Erythroblast (primary cell): ENCODE data around the gene CSNK1G2.

Experiments used
- GATA1 ChIP-seq: IDR thresholded peaks from 2 replicates; pipeline ENCODE4 v1.6.1; 2011; ENCODE audit warnings: low read depth, mild to moderate bottlenecking, control low read depth, low read length, moderate library complexity
- POLR2A ChIP-seq: IDR thresholded peaks from 2 replicates; pipeline ENCODE4 v1.6.1; 2011; ENCODE audit warnings: mild to moderate bottlenecking, low read length

DNA sequence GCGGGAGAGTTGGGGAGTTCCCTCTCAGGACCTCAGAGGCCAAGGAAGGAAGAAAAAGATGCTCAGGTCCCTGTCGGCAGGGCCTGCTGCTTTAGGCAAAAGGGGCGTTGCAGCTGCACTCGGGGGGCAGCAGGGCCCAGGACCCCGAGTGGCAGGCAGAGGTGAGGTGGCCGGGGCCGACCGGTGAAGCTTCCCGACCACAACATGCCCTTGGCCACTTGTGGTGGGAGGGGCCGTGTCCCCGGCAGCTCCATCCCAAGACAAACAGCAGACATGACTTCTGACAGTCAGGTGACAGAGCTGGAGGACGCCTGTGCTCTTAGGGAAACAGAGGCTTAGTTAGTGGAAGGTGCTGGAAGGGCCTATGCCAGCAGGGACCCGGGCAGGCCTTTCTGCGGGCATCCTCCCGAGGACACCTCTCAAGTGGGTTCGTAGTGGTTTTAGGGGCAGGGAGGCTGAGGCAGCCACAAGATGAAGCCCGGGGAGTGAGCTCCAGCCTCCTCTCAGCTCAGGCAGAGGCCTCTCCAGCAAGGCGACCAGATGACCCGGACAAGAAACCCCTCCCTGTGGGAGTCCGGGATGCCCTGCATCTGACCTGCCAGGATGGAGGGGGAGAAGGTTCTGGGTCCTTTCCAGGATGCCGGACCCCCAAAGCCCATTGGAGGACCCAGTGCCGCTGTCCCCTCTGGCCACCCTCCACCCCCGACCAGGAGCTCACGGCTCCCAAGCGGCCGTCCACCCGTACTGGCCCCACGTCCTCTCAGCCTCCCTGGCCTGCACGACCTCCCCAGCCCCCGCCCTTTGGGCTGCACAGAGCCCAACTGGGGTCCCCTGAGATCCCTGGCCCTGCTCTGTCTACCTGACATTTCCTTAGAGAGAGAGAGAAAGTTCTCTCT is 50.3 kb downstream of the CSNK1G2 start:
- TF ChIP-seq POLR2A (no peak), GATA1 (no peak)
